Left ventricle myocardium inferior (tissue), 1 donor: ENCODE results near the gene NTF3. TPM values are rescaled to one million over a fixed set of nuclear protein-coding genes. Genes with fewer than 3 reads are reported as not detected.

Source experiments
- DNase-seq: peaks from one replicate; pipeline ENCODE4 v3.0.0-alpha.2; 2020
- H3K27ac ChIP-seq: fragments of 200-600 bp; replicated peaks from 2 replicates; pipeline ENCODE4 v1.8.0; 2021
- H3K27me3 ChIP-seq: fragments of 200-600 bp; 2 replicates; pipeline ENCODE4 v1.8.0; 2021; ENCODE audit warnings: low read depth
- H3K36me3 ChIP-seq: fragments of 200-600 bp; 2 replicates; pipeline ENCODE4 v1.8.0; 2021
- H3K4me1 ChIP-seq: fragments of 200-600 bp; 2 replicates; pipeline ENCODE4 v1.8.0; 2021
- H3K4me3 ChIP-seq: fragments of 200-600 bp; 2 replicates; pipeline ENCODE4 v1.8.0; 2021; ENCODE audit warnings: mild to moderate bottlenecking, moderate library complexity
- H3K9me3 ChIP-seq: fragments of 200-600 bp; replicated peaks from 2 replicates; pipeline ENCODE4 v1.8.0; 2021
- CTCF ChIP-seq: fragments of 200-600 bp; IDR thresholded peaks from 2 replicates; pipeline ENCODE4 v1.8.0; 2021; ENCODE audit warnings: antibody characterized with exemption, mild to moderate bottlenecking, borderline replicate concordance
- intact Hi-C: fragments of 100-400 bp; cut with micrococcal nuclease; formaldehyde crosslinking; loops from one replicate; pipeline ENCODE4 v1.11.0; 2022
- total RNA-seq: library from RNA; stranded (reverse); fragmentation: NEBNext Ultra II Directional; extraction: Animal tissue kit (Norgen Biotek cat#: 25700); gene quantifications from one replicate; pipeline ENCODE4 v1.2.1, GENCODE V29; 2021
- donor health status: DM: no; HTN: yes; CAD: no; lungs with severe emphysema.

The NTF3 gene
- total RNA-seq, 1 donor from 2014 or later = 0.99 TPM

- H3K36me3 ChIP-seq = no peaks in the 10 kb centered on the region
- no peak overlapping the region for H3K4me3 ChIP-seq
- no peak for DNase-seq
- peaks cover 1% of the 10 kb centered on the region for H3K4me1 ChIP-seq
- H3K27ac ChIP-seq = no peak overlapping the region
- no peak for TF ChIP-seq CTCF
- peaks cover 46% of the 10 kb centered on the region for H3K27me3 ChIP-seq
- no peaks in the 10 kb centered on the region for H3K9me3 ChIP-seq
- intact Hi-C loops = no loop called here
These were observed 46.3 kb downstream of the NTF3 start for GRCh38 chr12:5478081-5478706.

- no peaks in the 10 kb centered on the region for H3K36me3 ChIP-seq
- TF ChIP-seq CTCF = no peak
- no peaks in the 10 kb centered on the region for H3K4me1 ChIP-seq
- peaks cover 34% of the 10 kb centered on the region for H3K27me3 ChIP-seq
- DNase-seq = no peak
- no peak overlapping the region for H3K27ac ChIP-seq
- intact Hi-C loops = no loop called here
- H3K4me3 ChIP-seq = no peak overlapping the region
- no peaks in the 10 kb centered on the region for H3K9me3 ChIP-seq
These were observed 47.9 kb downstream of the NTF3 start for GRCh38 chr12:5479761-5480160.

GRCh38 chr12:5480218-5480937 lies 48.5 kb downstream of the NTF3 start:
- DNase-seq = no peak
- no peaks in the 10 kb centered on the region for H3K36me3 ChIP-seq
- H3K4me1 ChIP-seq = no peaks in the 10 kb centered on the region
- TF ChIP-seq CTCF = no peak
- H3K27me3 ChIP-seq = peaks cover 34% of the 10 kb centered on the region
- H3K4me3 ChIP-seq = no peak overlapping the region
- H3K9me3 ChIP-seq = no peaks in the 10 kb centered on the region
- no peak overlapping the region for H3K27ac ChIP-seq
- intact Hi-C loops = no loop called here

GRCh38 chr12:5480938-5481303 lies 49.0 kb downstream of the NTF3 start:
- no peaks in the 10 kb centered on the region for H3K36me3 ChIP-seq

GRCh38 chr12:5481645-5482044 lies 49.7 kb downstream of the NTF3 start:
- TF ChIP-seq CTCF = no peak
- Histone ChIP-seq H3K4me1 (no peaks in the 10 kb centered on the region), H3K27me3 (peaks cover 34% of the 10 kb centered on the region), H3K9me3 (no peaks in the 10 kb centered on the region), H3K4me3 (no peak overlapping the region), H3K36me3 (no peaks in the 10 kb centered on the region), H3K27ac (no peak overlapping the region)
- DNase-seq = no peak
- intact Hi-C loops = no loop called here

More at GRCh38 chr12:5480938-5481303, 49.0 kb downstream of the NTF3 start:
- no peak overlapping the region for H3K27ac ChIP-seq
- DNase-seq = no peak
- no peaks in the 10 kb centered on the region for H3K9me3 ChIP-seq
- H3K4me3 ChIP-seq = no peak overlapping the region
- intact Hi-C loops = no loop called here
- TF ChIP-seq CTCF = no peak
- H3K27me3 ChIP-seq = peaks cover 34% of the 10 kb centered on the region
- no peaks in the 10 kb centered on the region for H3K4me1 ChIP-seq
